H1 (cell line): Measurements from ENCODE around the gene GNS. TPM values are rescaled to one million over a fixed set of nuclear protein-coding genes. Genes with fewer than 3 reads are reported as not detected.

Experiments
- KDM5A ChIP-seq: fragments of 200-600 bp; IDR thresholded peaks from 2 replicates; pipeline ENCODE4 v1.7.1; 2012; ENCODE audit warnings: mild to moderate bottlenecking, low read length, inconsistent platforms, mixed read lengths
- polyA plus RNA-seq, 7 experiments: library from polyadenylated mRNA; depleted of rRNA in 3 of 7; stranded (reverse) in 5 of 7; unstranded in 2 of 7; fragments of >200 nt in 5 of 7; fragments of 200-250 nt in 2 of 7; gene quantifications; 1 replicate in 5 of 7; 2 replicates in 1 of 7; 4 replicates in 1 of 7; pipeline versions ENCODE4 v1.2.1 to v1.2.3, GENCODE V29; 2011 to 2013; ENCODE audit warnings: missing spikeins in 2 of 7, mixed read lengths in 2 of 7
- total RNA-seq: library from RNA; stranded (reverse); fragmentation: NEBNext Ultra II Directional; extraction: Animal tissue kit (Norgen Biotek cat#: 25700); gene quantifications from 2 replicates; pipeline ENCODE4 v1.2.1, GENCODE V29; 2021
- TF ChIP-seq, protein P1 (sequence below), 3 experiments: IDR thresholded peaks; 1 replicate in 2 of 3; 2 replicates in 1 of 3; pipeline versions ENCODE4 v1.5.1 to v1.6.1; 2011; ENCODE audit warnings: low read length in 3 of 3, mild to moderate bottlenecking in 3 of 3, inconsistent platforms in 2 of 3, low read depth in 1 of 3, moderate library complexity in 1 of 3; ENCODE audit not compliant: insufficient read depth in 1 of 3; ENCODE audit errors: control extremely low read depth in 1 of 3

GNS gene
- total and polyA plus RNA-seq, 2 of the 8 experiments (the other 6 are each of a cell fraction or from before 2014, with no cell fraction given) = 16.0 to 28.5 TPM

DNA sequence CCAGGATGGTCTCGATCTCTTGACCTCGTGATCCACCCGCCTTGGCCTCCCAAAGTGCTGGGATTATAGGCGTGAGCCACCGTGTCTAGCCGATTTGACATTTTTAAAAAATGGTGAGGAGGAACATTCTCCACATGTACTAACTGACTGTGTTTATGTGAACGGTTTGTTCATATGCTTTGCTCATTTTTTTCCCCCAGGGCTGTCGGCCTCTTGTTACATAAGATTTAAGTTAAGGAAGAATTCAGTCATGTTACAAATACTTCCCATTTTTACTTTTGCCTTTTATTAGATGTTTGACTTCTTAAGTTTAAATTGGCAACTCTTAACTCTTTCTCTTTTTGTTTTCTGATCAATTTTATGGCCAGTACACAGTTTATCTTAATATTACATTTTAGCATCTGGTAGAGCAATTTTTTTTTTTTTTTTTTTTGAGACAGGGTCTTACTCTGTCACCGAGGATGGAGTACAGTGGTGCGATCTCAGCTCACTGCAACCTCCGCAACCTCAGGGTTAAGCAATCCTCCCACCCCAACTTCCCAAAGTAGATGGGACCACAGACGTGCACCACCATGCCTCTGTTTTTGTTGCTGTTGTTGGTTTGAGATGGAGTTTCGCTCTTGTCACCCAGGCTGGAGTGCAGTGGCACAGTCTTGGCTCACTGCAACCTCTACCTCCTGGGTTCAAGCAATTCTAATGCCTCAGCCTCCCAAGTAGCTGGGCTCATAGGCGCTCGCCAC is 9.6 kb downstream of the GNS start (continued):
- TF ChIP-seq, protein P1, sequence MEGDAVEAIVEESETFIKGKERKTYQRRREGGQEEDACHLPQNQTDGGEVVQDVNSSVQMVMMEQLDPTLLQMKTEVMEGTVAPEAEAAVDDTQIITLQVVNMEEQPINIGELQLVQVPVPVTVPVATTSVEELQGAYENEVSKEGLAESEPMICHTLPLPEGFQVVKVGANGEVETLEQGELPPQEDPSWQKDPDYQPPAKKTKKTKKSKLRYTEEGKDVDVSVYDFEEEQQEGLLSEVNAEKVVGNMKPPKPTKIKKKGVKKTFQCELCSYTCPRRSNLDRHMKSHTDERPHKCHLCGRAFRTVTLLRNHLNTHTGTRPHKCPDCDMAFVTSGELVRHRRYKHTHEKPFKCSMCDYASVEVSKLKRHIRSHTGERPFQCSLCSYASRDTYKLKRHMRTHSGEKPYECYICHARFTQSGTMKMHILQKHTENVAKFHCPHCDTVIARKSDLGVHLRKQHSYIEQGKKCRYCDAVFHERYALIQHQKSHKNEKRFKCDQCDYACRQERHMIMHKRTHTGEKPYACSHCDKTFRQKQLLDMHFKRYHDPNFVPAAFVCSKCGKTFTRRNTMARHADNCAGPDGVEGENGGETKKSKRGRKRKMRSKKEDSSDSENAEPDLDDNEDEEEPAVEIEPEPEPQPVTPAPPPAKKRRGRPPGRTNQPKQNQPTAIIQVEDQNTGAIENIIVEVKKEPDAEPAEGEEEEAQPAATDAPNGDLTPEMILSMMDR (IDR thresholded peaks at IDR 0.05; ENCODE audit: control extremely low read depth in 1 of 3, insufficient read depth in 1 of 3, low read depth in 1 of 3, low read length in 3 of 3) = no peak
- TF ChIP-seq KDM5A = no peak
